ENCODE results near the gene RSL24D1. TPM values are rescaled to one million over a fixed set of nuclear protein-coding genes. Genes with fewer than 3 reads are reported as not detected.

Gene RSL24D1
- total RNA-seq, 1 experiment from 2014 or later, result 111 TPM

GRCh38 chr15:55240125-55240760 is 43.5 kb upstream of the RSL24D1 start:
- H3K4me2 ChIP-seq (ENCODE audit: insufficient read depth, insufficient read length, low read length), result no peak overlapping the region
- no peak overlapping the region for H2BK20ac ChIP-seq (ENCODE audit: low read depth, low read length, poor library complexity, severe bottlenecking)
- no peak overlapping the region for H3K9ac ChIP-seq (ENCODE audit: extremely low read depth, insufficient read length, low read length)
- no peak overlapping the region for H3K4ac ChIP-seq (ENCODE audit: low read depth, low read length)
- no peak overlapping the region for H2BK15ac ChIP-seq (ENCODE audit: low read depth, low read length)
- no peak overlapping the region for H2BK12ac ChIP-seq (ENCODE audit: insufficient read length, low read depth, low read length)
- no peaks in the 10 kb centered on the region for H3K27me3 ChIP-seq (ENCODE audit: insufficient read depth, low read length)
- H3K18ac ChIP-seq (ENCODE audit: insufficient read length, low read depth, low read length), result no peak overlapping the region
- H3K27ac ChIP-seq (ENCODE audit: insufficient read length, low read depth, low read length), result no peak overlapping the region
- no CpG with 5 or more reads among the region's 3 CpGs for WGBS (ENCODE audit: extremely low coverage, insufficient read length, low lambda C conversion rate)
- no peak overlapping the region for H2BK5ac ChIP-seq (ENCODE audit: insufficient read length, low read length)
- no peak overlapping the region for H4K5ac ChIP-seq (ENCODE audit: insufficient read length, low read depth, low read length)
- H3T11ph ChIP-seq (ENCODE audit: low read length), result no peak overlapping the region
- H2AFZ ChIP-seq (ENCODE audit: low read length), result no peak overlapping the region
- TF ChIP-seq CTCF (conservative IDR thresholded peaks at IDR 0.05), result no peak
- DNase-seq, result no peak
- no peak overlapping the region for H2BK120ac ChIP-seq (ENCODE audit: low read depth, low read length, poor library complexity, severe bottlenecking)
- H2AK5ac ChIP-seq (ENCODE audit: insufficient read length, low read length), result no peak overlapping the region
- no peaks in the 10 kb centered on the region for H3K9me3 ChIP-seq (ENCODE audit: control insufficient read depth, low read depth, low read length)
- H3K27ac Mint-ChIP-seq, result no peak overlapping the region
- no peak overlapping the region for H3K23ac ChIP-seq (ENCODE audit: insufficient read length, low read depth, low read length)
- H4K8ac ChIP-seq (replicated peaks; ENCODE audit: insufficient read length, low read depth, low read length), result no peak overlapping the region
- H3K4me3 Mint-ChIP-seq, result no peak overlapping the region
- H3K27me3 Mint-ChIP-seq (ENCODE audit: low read depth), result no peaks in the 10 kb centered on the region
- no peaks in the 10 kb centered on the region for H3K9me3 Mint-ChIP-seq
- no peaks in the 10 kb centered on the region; the same call in 1 of the 2 replicates for H3K4me1 ChIP-seq (ENCODE audit: insufficient read depth, low read length)
- H4K91ac ChIP-seq (ENCODE audit: insufficient read length, low read depth, low read length), result no peak overlapping the region
- no peaks in the 10 kb centered on the region for H3K79me1 ChIP-seq (ENCODE audit: insufficient read depth, low read depth, low read length, poor library complexity, severe bottlenecking)
- H3K36me3 Mint-ChIP-seq (ENCODE audit: insufficient read depth in 1 of 3, low read depth in 3 of 3), result no peaks in the 10 kb centered on the region
- H3K23me2 ChIP-seq (ENCODE audit: insufficient read length, low read depth, low read length, poor library complexity, severe bottlenecking), result no peaks in the 10 kb centered on the region
- no peaks in the 10 kb centered on the region for H4K20me1 ChIP-seq (ENCODE audit: control insufficient read depth, insufficient read depth, insufficient read length)
- no peak overlapping the region for H3K14ac ChIP-seq (ENCODE audit: insufficient read depth, low read length)
- no peaks in the 10 kb centered on the region for H3K79me2 ChIP-seq (ENCODE audit: insufficient read depth, low read length)
- H3K4me1 Mint-ChIP-seq, result no peaks in the 10 kb centered on the region
- H3K56ac ChIP-seq (ENCODE audit: insufficient read length, low read depth, low read length), result no peak overlapping the region

Measured in H9 (cell line).